WTC11 (cell line): ENCODE measurements around the gene HBE1. TPM values are rescaled to one million over a fixed set of nuclear protein-coding genes. Genes with fewer than 3 reads are reported as not detected.

ENCODE experiments used
- ATAC-seq: fragments of 200-7000 bp; cut with Tn5 transposase; 2 replicates; pipeline ENCODE4 v1.10.0; 2021; ENCODE audit warnings: mild to moderate bottlenecking, moderate library complexity
- CTCF ChIA-PET: fragments of 300-600 bp; sonication (Branson Sonifier 250); formaldehyde crosslinking; loops from one replicate; lab custom pipeline; 2021; ENCODE audit warnings: antibody characterized with exemption; lab: Charles Lee
- POLR2A ChIA-PET: fragments of 350-600 bp; sonication (Branson Sonifier 250); formaldehyde crosslinking; loops from one replicate; lab custom pipeline; 2021; ENCODE audit warnings: antibody characterized with exemption; lab: Charles Lee
- DNase-seq: peaks from one replicate; pipeline ENCODE4 v3.0.0; 2021; ENCODE audit warnings: low spot score
- H3K27ac Mint-ChIP-seq: 2 replicates; pipeline ENCODE4 v1.8.0; 2021; ENCODE audit warnings: mixed read lengths
- H3K27me3 Mint-ChIP-seq: 2 replicates; pipeline ENCODE4 v1.8.0; 2021; ENCODE audit warnings: low read depth, mild to moderate bottlenecking, moderate library complexity, mixed read lengths
- H3K36me3 Mint-ChIP-seq: 2 replicates; pipeline ENCODE4 v1.8.0; 2021; ENCODE audit warnings: mixed read lengths
- H3K4me1 Mint-ChIP-seq: 2 replicates; pipeline ENCODE4 v1.8.0; 2022; ENCODE audit warnings: mixed read lengths
- H3K4me3 Mint-ChIP-seq: 2 replicates; pipeline ENCODE4 v1.8.0; 2021; ENCODE audit warnings: mild to moderate bottlenecking, moderate library complexity, mixed read lengths
- H3K9me3 Mint-ChIP-seq: 2 replicates; pipeline ENCODE4 v1.8.0; 2021; ENCODE audit warnings: mixed read lengths
- ELF4 ChIP-seq: sonication (generic); formaldehyde crosslinking; IDR thresholded peaks from 2 replicates; pipeline ENCODE4 v1.8.1; 2022; ENCODE audit warnings: low read depth, mild to moderate bottlenecking, moderate library complexity, missing genetic modification reagents
- EMX1 ChIP-seq: fragments of 250-450 bp; sonication (Bioruptor Pico); IDR thresholded peaks from 2 replicates; pipeline ENCODE4 v1.8.0; 2021; ENCODE audit warnings: mild to moderate bottlenecking
- GABPB1 ChIP-seq: sonication (generic); formaldehyde crosslinking; IDR thresholded peaks from 2 replicates; pipeline ENCODE4 v1.8.1; 2023; ENCODE audit warnings: mild to moderate bottlenecking, missing genetic modification reagents
- SMAD3 ChIP-seq: sonication (generic); formaldehyde crosslinking; IDR thresholded peaks from 2 replicates; pipeline ENCODE4 v1.8.0; 2022; ENCODE audit warnings: missing genetic modification reagents, mild to moderate bottlenecking, borderline replicate concordance
- ZNF532 ChIP-seq: fragments of 250-450 bp; sonication (Bioruptor Pico); IDR thresholded peaks from 2 replicates; pipeline ENCODE4 v1.9.0; 2021; ENCODE audit warnings: mild to moderate bottlenecking, borderline replicate concordance
- total RNA-seq: library from RNA; stranded (reverse); gene quantifications from 3 replicates; pipeline ENCODE4 v1.2.3, GENCODE V29; 2021
- TF ChIP-seq, protein P1 (sequence below): fragments of 250-450 bp; sonication (Bioruptor Pico); IDR thresholded peaks from 2 replicates; pipeline ENCODE4 v1.9.0; 2021; ENCODE audit warnings: mild to moderate bottlenecking
- TF ChIP-seq, protein P2 (sequence below): sonication (generic); formaldehyde crosslinking; IDR thresholded peaks from 2 replicates; pipeline ENCODE4 v1.8.1; 2023; ENCODE audit warnings: mild to moderate bottlenecking, missing genetic modification reagents
- TF ChIP-seq, protein P3 (sequence below): sonication (generic); formaldehyde crosslinking; IDR thresholded peaks from 2 replicates; pipeline ENCODE4 v1.8.1; 2023; ENCODE audit warnings: mild to moderate bottlenecking, missing genetic modification reagents, borderline replicate concordance

HBE1 gene
- total RNA-seq, 1 experiment from 2014 or later = 3.1 TPM

DNA sequence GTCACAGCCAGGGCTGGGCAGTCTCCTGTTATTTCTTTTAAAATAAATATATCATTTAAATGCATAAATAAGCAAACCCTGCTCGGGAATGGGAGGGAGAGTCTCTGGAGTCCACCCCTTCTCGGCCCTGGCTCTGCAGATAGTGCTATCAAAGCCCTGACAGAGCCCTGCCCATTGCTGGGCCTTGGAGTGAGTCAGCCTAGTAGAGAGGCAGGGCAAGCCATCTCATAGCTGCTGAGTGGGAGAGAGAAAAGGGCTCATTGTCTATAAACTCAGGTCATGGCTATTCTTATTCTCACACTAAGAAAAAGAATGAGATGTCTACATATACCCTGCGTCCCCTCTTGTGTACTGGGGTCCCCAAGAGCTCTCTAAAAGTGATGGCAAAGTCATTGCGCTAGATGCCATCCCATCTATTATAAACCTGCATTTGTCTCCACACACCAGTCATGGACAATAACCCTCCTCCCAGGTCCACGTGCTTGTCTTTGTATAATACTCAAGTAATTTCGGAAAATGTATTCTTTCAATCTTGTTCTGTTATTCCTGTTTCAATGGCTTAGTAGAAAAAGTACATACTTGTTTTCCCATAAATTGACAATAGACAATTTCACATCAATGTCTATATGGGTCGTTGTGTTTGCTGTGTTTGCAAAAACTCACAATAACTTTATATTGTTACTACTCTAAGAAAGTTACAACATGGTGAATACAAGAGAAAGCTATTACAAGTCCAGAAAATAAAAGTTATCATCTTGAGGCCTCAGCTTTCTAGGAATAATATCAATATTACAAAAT is 18.6 kb upstream of the HBE1 start (continued):
- TF ChIP-seq ZNF532 (CRISPR knock-in tag) = no peak
- TF ChIP-seq, protein P1, sequence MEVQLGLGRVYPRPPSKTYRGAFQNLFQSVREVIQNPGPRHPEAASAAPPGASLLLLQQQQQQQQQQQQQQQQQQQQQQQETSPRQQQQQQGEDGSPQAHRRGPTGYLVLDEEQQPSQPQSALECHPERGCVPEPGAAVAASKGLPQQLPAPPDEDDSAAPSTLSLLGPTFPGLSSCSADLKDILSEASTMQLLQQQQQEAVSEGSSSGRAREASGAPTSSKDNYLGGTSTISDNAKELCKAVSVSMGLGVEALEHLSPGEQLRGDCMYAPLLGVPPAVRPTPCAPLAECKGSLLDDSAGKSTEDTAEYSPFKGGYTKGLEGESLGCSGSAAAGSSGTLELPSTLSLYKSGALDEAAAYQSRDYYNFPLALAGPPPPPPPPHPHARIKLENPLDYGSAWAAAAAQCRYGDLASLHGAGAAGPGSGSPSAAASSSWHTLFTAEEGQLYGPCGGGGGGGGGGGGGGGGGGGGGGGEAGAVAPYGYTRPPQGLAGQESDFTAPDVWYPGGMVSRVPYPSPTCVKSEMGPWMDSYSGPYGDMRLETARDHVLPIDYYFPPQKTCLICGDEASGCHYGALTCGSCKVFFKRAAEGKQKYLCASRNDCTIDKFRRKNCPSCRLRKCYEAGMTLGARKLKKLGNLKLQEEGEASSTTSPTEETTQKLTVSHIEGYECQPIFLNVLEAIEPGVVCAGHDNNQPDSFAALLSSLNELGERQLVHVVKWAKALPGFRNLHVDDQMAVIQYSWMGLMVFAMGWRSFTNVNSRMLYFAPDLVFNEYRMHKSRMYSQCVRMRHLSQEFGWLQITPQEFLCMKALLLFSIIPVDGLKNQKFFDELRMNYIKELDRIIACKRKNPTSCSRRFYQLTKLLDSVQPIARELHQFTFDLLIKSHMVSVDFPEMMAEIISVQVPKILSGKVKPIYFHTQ = no peak
- TF ChIP-seq, protein P2, sequence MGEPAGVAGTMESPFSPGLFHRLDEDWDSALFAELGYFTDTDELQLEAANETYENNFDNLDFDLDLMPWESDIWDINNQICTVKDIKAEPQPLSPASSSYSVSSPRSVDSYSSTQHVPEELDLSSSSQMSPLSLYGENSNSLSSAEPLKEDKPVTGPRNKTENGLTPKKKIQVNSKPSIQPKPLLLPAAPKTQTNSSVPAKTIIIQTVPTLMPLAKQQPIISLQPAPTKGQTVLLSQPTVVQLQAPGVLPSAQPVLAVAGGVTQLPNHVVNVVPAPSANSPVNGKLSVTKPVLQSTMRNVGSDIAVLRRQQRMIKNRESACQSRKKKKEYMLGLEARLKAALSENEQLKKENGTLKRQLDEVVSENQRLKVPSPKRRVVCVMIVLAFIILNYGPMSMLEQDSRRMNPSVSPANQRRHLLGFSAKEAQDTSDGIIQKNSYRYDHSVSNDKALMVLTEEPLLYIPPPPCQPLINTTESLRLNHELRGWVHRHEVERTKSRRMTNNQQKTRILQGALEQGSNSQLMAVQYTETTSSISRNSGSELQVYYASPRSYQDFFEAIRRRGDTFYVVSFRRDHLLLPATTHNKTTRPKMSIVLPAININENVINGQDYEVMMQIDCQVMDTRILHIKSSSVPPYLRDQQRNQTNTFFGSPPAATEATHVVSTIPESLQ = no peak

GRCh38 chr11:5286901-5287300 is 17.2 kb upstream of the HBE1 start:
- Mint-ChIP-seq H3K27ac (no peak overlapping the region), H3K4me3 (no peak overlapping the region), H3K9me3 (no peaks in the 10 kb centered on the region; the same call in 1 of the 2 replicates), H3K4me1 (no peaks in the 10 kb centered on the region), H3K27me3 (no peaks in the 10 kb centered on the region), H3K36me3 (no peaks in the 10 kb centered on the region)
- POLR2A ChIA-PET = no interaction called here
- no peak for ATAC-seq
- TF ChIP-seq GABPB1 (CRISPR knock-in tag) (no peak), SMAD3 (CRISPR knock-in tag) (no peak), EMX1 (no peak), ELF4 (CRISPR knock-in tag) (no peak)
- CTCF ChIA-PET = no interaction called here
- no peak for DNase-seq

DNA sequence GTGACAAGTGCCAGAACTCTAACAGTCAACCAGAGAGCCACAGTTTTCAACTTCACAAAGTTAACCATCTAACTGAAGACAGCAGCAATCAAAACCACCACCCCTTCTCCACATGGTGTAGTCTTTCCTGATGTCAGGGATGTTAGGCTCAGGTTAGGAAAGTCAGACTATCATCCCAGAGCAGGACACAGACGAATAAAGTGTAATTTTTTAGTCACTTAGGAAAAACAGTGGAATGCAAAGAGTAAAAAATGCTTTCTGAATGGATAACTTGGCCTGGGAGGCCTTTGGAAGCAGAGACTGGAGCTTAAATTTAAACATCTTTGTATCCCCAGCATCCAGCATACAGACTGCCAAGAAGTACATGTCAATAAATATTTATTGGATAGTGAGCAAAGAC is 16.6 kb upstream of the HBE1 start:
- no peak overlapping the region for H3K4me3 Mint-ChIP-seq
- CTCF ChIA-PET = no interaction called here

More for the DNA sequence above, 16.6 kb upstream of the HBE1 start:
- H3K27ac Mint-ChIP-seq = no peak overlapping the region
- no peaks in the 10 kb centered on the region for H3K27me3 Mint-ChIP-seq
- POLR2A ChIA-PET = no interaction called here
- ATAC-seq (no peak), DNase-seq (no peak)
- H3K9me3 Mint-ChIP-seq = no peaks in the 10 kb centered on the region; the same call in 1 of the 2 replicates
- H3K36me3 Mint-ChIP-seq = no peaks in the 10 kb centered on the region
- no peaks in the 10 kb centered on the region for H3K4me1 Mint-ChIP-seq
- TF ChIP-seq, protein P3, sequence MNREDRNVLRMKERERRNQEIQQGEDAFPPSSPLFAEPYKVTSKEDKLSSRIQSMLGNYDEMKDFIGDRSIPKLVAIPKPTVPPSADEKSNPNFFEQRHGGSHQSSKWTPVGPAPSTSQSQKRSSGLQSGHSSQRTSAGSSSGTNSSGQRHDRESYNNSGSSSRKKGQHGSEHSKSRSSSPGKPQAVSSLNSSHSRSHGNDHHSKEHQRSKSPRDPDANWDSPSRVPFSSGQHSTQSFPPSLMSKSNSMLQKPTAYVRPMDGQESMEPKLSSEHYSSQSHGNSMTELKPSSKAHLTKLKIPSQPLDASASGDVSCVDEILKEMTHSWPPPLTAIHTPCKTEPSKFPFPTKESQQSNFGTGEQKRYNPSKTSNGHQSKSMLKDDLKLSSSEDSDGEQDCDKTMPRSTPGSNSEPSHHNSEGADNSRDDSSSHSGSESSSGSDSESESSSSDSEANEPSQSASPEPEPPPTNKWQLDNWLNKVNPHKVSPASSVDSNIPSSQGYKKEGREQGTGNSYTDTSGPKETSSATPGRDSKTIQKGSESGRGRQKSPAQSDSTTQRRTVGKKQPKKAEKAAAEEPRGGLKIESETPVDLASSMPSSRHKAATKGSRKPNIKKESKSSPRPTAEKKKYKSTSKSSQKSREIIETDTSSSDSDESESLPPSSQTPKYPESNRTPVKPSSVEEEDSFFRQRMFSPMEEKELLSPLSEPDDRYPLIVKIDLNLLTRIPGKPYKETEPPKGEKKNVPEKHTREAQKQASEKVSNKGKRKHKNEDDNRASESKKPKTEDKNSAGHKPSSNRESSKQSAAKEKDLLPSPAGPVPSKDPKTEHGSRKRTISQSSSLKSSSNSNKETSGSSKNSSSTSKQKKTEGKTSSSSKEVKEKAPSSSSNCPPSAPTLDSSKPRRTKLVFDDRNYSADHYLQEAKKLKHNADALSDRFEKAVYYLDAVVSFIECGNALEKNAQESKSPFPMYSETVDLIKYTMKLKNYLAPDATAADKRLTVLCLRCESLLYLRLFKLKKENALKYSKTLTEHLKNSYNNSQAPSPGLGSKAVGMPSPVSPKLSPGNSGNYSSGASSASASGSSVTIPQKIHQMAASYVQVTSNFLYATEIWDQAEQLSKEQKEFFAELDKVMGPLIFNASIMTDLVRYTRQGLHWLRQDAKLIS (CRISPR knock-in tag) = no peak
- TF ChIP-seq, all 79 proteins: peak for 0
